Stimulated activated CD8-positive, alpha-beta memory T cell treated with anti-CD3 and anti-CD28 coated beads, Interleukin-15, amount 100 ng/mL, for 24 hours (primary cell): ENCODE data around the gene DDOST.
"Not testable (repeated sequence)": the region's sequence is repeated elsewhere in the genome, so short reads cannot be mapped to it uniquely, and the experiment has no call there.

Experiments
- DNase-seq: peaks from one replicate; pipeline ENCODE4 v3.0.0-alpha.2; 2020; ENCODE audit warnings: low read depth

Gene DDOST

DNA sequence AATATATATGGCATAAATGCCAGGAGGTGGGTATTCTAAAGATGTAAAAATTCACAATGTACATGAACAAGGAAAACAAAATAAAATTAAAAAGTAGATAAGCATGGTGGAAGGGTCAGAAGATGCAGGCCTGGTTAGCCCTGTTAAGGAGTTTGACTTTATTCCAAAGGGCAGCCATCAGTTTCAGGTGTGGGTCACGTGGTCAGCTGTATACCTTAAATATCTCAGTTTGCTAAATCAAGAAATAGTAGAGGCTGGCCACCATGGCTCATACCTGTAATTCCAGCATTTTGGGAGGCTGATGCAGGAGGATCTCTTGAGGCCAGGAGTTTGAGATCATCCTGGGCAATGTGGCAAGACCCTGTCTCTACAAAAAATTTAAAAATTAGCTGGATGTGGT, 36.5 kb downstream of the DDOST start:
- DNase-seq, result no peak

DNA sequence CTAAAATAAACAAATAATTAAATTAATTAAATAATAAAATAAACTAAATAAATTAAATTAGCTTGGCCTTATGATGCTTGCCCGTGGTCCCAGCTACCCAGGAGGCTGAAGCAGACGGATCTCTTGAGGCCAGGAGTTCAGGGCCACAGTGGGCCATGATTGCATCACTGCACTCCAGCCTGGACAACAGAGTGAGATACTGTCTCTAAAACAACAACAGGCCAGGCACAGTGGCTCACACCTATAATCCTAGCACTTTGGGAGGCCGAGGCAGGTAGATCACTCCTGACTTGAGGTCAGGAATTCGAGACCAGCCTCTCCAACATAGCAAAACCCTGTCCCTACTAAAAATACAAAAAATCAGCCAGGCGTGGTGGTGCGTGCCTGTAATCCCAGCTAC, 40.2 kb downstream of the DDOST start:
- no peak for DNase-seq

DNA sequence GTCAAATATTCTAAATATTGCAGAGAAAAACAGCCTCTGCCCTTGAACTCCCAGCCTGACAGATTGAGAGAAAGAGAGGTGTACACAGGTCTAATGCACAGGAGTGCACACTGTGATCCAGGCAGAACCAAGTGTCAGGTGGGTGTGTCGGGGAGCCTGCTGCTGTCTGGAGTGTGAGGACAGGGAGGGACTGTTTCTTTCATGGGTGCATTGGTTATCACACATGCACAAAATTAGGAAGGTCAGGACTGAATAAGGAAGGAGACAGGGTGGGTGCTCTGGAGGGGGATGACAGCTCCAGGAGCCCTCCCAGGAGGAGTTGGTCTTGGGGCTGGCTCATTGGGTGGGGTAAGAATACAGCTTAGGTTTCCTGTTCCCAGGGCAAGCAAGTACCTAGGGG, 41.2 kb downstream of the DDOST start:
- DNase-seq, result no peak

DNA sequence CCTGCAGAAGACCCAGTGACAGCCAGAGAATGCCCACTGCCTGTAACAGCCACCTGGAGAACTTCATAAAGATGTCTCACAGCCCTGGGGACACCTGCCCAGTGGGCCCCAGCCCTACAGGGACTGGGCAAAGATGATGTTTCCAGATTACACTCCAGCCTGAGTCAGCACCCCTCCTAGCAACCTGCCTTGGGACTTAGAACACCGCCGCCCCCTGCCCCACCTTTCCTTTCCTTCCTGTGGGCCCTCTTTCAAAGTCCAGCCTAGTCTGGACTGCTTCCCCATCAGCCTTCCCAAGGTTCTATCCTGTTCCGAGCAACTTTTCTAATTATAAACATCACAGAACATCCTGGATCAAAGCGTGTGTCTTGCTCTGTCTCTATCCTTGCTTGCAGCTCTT, 42.6 kb downstream of the DDOST start:
- DNase-seq, result no peak

DNA sequence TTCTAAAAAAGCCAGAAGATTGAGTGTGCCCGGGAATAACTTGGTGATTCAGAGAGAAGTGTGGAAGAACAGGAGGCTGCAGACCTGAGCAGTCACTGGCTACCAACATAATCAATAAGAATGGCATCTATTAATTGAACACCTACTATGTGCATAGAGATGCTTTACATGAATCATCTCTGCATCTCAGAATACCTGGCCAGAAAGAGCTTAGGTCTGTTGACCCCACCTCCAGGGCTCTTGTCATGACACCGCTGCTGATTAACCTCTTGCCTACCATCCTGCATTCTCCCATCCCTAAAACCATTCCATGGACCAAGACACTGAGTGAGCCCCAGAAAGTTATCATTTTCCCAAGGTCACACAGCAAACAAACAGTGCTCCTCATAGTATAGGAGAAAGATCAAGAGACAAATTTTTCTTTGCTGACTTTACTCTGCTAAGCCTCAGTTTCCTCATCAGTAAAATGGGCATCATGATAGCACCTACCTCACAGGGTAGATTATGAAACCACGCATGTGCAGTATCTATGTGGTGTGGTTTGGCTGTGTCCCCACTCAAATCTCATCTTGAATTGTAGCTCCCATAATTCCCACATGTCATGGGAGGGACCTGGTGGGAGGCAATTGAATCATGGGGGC, 44.2 kb downstream of the DDOST start:
- DNase-seq, result no peak

DNA sequence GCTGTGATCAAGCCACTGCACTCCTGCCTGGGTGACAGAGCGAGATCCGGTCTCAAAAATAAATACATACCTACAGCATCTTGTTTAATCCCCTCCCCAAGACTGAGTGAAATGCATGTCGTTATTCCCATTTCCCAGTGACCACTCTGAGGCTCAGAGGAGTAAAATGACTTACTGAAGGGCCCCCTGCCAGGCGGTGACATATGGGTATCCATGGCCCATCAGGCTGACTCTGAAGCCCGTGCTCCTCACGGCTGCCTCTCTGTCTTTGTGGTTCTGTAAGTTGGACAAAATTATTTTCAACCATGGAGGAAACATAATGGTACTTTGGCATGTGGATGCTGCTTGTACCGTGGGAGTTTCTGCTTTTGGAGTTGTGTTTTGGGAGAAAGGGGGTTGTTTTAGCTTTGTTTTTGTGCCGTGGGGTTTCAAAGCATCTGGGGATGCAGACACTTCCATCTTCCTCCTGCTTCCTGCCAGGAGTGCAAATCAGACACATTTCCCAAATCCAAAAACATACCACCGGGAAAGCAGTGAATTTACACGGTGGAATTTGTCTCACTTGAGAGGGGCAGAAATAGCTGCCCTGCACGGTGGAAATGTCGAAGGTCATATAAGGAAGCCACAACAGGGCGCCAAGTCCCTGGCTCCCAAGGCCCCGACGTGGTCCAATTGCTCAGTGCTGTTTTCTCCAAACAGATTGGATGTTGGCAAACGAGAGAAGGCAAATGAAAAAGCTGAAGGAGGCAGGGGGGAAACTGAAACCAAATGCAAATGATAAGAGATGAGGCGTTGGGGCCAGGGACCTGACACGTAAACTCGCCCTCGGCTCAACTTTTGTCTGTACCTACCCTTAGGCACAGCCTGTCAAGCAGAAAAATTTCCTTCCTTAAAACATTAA, 45.0 kb downstream of the DDOST start:
- DNase-seq, result no peak

DNA sequence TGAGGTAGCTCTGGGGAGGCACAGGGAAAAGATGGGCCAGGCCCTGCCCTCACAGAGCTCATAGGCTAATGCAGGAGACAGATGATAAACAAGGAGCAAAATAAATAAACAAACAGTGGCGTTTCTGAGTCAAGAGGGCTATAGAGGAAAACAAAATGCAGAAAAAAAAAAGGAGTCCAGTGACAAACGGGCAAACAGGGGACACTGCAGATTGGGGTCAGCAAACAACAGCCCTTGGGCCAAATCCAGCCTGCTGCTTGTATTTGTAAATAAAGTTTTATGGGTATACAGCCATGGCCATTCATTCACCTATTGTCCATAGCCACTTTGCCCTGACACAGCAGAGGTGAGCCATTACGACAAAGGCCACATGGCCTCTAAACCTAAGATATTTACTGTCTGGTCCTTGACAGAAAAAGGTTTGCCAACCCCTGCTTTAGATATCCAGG, 47.0 kb downstream of the DDOST start:
- DNase-seq, result no peak

DNA sequence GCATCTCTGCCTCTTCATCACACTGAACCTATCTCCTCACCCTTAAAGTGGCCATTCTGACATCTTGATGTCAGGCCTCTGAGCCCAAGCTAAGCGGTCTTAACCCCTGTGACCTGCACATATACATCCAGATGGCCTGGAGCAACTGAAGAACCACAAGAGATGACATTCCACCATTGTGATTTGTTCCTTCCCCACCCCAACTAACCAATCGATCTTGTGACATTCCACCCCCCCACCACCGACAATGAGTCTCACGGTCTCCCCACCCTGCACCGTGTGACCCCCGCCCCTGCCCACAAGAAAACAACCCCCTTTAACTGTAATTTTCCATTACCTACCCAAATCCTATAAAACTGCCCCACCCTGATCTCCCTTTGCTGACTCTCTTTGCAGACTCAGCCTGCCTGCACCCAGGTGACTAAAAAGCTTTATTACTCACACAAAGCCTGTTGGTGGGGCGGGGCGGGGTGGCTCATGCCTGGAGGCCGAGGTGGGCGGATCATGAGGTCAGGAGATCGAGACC, 48.9 kb downstream of the DDOST start:
- no peak for DNase-seq

DNA sequence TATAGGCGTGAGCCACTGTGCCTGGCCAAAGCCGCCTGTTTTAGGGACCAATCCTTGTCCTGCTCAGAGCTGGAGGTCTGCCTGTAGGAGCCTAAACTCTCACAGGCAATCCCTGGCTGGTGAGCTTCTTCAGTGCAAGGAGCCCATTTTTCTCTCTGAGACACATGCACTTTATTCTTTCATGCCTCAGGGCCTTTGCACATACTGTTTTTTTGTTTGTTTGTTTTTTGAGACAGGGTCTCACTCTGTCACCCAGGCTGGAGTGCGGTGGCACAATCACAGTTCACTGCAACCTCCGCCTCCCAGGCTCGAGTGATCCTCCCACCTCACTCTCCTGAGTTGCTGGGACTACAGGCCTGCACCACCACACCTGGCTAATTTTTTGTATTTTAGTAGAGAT, 49.5 kb downstream of the DDOST start:
- no peak for DNase-seq

DNA sequence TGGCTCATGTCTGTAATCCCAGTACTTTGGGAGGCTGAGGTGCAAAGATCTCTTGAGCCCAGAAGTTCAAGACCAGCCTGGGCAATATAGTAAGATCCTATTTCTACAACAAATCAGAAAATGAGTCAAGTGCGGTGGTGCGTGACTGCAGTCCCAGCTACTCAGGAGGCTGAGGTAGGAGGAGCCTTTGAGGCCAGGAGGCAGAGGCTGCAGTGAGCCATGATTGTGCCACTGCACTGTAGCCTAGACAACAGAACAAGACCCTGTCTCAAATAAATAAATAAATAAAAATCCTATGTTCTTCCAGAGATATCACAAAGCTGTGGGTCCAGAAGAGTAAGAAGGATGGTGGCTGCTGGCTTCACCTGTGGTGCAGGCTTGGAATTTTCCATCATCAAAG, 50.2 kb downstream of the DDOST start:
- DNase-seq, result no peak

DNA sequence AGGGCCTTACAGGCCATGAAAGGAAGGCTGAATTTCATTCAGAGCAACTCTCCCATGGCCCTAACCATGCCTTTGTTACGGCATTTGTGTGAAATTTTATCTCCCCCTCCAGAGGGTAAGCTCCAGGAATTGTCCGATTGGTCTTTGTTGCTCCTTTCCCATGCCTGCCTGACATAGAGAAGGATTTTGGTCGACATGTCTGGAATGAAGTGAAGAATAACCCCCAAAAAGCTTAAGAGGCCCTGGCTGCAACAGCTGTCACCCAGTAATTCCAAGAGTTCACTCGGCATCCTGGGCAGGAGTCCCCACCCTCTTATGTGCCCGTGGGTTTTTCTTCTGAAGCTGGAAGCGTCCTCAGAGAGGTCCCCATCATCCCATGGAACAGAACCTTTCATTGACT, 51.6 kb downstream of the DDOST start:
- no peak for DNase-seq

DNA sequence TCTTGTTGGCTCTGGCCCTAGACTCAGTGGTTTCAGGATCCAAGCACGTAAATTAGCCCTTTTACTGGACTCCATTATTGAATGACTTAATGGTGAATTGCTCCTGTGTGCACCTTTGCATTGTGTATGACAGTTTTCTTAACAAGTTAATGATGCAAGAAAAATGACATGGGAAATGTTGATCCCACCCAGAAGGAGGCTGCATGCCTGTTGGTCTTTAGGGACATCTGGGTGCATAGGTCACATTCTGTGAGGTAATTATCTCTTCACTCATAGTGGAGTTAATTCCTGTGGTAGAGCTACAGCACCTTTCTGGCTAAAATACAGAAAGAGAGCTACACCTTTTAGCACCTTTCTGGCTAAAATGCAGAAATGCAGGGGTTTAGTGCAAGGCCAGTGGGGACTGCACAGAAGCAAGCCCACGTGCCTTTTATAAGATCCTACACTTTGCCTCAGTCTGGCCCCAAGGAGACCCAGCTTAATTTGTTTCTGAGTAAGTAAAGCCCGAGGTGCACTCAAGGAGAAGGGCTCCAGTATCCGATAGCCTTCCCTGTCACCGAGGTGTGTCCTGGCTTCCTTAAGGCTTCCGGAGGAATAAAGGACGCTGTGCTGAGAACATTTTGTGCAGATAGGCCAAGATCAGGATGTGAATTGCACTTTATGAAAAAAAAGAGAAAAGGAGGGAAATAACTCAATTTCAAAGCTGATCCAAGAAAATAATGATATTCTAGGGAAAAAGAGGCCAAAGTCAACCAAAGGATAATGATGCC, 54.2 kb downstream of the DDOST start:
- not testable (repeated sequence) for DNase-seq

DNA sequence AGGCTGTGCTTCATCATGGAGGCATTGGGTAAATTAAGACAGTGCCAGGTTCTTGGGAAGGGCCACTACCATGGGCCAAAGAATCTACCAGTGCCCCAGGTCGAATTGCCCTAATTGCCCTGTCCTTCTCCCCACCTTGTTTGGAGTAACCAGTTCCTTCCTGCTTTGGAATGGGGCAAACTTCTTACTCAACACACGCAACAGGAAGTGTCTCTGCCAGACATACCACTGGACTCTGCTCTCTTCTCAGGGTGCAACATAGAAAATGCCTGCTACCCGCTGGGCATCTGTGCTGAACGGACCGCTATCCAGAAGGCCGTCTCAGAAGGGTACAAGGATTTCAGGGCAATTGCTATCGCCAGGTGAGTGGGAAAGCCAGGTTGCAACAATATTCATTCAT, 56.5 kb downstream of the DDOST start:
- DNase-seq, result no peak

DNA sequence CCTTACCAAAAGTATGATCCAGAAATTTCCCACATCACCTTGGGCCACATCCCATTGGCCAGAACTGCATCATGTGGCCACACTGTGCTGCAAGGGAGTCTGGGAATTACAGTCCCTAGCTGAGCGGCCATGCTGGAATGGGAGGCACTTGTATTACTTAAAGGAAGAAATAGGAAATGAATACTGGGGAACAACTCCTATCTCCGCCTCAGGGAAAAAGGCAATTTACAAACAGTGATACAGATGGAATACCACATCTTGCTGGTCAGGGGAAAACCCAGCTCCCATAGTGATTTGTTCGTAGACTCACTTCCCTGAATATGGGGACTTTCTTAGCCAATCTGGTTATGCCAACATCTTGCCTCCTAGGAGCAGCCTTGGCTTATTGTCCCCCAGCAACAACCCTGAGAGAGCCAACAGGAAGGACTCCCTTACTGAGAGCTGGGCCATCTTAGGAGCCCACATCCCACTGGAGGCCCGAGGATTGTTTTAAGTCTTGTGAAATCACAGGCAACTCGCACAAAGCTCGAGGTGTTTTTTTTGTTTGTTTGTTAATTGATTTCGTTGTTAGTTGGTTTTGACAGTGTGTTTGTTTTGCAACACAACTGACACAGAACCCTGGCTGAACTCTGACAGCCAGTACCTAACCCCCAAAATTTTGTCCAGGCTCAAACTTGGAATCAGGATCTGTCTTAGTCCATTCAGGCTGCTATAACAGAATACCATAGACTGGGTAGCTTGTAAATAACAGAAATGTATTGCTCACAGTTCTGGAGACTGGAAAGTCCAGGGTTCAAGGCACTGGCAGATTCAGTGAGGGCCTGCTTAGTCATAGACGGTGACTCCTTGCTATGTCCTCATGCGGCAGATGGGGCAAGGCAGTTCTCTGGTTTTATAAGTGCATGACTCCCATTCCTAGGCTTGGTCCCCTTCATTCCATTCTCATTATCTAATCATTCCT, 57.4 kb downstream of the DDOST start:
- no peak for DNase-seq

DNA sequence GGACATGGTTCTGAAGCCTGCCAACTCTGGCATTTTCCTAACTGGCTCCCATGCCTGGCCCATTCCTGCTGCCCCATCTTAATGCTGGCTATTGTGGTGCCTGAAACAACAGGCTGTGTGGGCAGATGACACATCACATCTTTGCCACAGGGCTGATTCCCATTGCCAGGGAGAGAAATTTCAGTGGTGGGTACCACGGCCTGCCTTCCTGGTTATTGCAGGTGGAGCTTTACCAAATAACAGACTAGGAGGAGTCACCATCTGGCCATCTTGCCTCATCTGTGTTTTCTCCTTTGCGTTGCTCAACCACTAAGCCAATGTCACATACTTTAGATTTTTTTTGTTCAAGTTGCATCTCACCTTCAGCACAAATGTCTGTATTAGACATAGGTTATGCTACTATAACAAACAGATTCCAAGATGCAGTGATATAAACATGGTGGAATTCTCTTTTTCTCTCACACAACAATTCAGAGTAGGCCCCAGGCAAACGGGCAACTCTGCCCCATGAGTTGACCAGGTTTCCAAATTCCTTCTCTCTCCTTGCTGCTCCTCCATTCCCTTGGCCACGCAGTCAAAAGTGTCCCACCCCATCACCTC, 58.2 kb downstream of the DDOST start:
- DNase-seq, result no peak
